GM19452 (cell line): ENCODE data around the gene NKX1-1.

ENCODE experiments used
- ATAC-seq: cut with Tn5 transposase; IDR thresholded peaks from one replicate; pipeline ENCODE4 v1.9.1; 2021; ENCODE audit not compliant: unreplicated experiment

The NKX1-1 gene

GRCh38 chr4:1362046-1362445 lies 44.2 kb downstream of the NKX1-1 start:
- ATAC-seq, result no peak

DNA sequence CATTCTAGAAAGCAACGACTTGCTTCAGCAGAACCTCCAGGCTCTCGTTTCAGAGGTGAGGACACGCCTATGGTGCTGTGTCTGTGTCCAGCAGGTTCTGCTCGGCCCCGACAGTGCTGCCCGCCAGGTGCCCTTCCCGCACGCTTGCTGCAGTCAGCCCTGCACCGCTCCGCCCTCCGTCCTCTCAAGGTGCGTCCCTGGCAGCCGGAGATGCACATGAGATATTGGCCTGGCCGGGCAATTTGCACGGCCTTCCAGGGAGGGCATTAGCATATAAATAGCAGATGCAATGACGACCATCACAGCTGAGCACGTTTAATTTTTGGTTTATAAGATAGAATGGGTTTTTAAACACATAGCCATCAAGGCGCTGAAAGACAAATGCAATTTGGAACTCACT lies 44.8 kb downstream of the NKX1-1 start:
- ATAC-seq, result no peak

DNA sequence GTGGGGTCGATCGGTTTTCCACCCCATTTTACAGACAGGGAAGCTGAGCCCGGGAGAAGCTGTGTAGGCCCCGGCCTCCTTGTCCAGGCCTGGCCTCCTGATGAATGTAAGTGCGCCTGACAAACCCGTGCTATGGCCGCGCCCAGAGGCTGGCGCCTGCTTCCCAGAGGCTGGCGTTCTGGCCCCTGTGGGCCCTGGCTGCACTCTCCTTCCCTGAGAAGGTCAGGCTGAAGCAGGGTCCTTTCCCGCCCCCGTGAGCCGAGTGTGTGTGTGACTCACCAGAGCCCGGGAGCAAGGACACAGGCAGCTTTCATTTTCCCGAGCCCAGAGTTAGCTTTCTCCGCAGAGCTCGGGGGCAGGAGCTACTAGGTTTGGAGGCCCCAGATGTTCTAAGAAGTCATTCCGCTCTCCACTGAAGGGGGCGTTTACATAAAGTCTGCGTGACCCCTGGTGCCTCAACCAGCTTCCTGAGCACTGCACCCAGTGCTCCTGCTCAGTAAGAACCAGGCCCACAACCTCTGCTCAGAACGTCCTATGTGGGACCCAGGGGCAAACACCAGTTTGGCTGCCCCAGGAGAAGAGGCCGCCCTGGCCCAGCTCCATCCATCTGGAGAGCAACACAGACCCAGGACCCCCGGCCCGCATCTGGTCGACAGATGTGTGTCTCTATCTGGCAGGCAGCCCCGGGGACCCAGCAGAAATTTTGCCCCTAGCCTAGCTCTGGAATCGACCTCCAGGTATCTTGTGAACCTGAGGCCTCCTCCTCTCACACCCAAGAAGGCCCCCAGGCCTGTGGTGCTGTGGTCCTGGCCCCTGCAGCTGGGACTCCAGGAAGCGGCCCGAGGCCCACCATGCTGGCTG lies 45.6 kb downstream of the NKX1-1 start:
- no peak for ATAC-seq

GRCh38 chr4:1359976-1360375 lies 46.3 kb downstream of the NKX1-1 start:
- no peak for ATAC-seq

- no peak for ATAC-seq
These were observed 47.1 kb downstream of the NKX1-1 start for GRCh38 chr4:1359144-1359501.

DNA sequence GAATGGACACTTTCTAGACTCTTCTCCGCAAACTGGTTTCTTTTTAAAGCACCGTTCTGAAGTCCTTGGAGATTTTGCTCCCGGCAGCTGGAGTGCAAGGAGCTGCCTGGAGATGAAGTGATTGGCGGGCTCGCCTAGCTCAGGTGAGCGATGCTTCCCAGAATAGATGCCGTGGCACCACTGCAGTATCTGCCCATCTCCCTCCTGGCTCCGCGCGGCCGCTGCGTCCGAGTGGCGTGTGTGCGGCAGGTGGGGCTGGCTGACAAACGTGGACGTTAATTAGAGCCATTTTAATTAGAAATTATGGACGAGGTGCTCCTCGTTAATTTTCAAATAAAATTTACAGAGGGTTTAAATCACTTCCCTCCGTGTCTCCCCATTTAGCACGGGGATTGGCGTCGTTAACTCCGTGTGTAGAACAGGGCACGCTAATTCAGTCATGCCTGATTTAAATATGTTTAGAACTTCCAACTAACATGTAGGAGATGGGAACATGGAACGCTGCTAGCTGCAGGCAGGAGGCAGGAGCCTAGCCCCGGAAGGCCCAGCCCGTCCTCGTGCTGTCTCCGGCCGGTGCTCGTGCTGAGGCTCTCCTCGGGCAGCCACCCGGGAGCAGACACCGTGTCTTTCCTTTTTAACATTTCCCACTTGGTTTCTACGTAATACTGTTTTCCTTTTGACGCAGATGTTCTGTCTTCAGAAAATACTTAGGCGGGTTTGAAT lies 47.7 kb downstream of the NKX1-1 start:
- ATAC-seq, result no peak

- no peak for ATAC-seq
These were observed 48.6 kb downstream of the NKX1-1 start for GRCh38 chr4:1357356-1358248.

- no peak for ATAC-seq
These were observed 49.9 kb downstream of the NKX1-1 start for GRCh38 chr4:1356181-1356998.

GRCh38 chr4:1355378-1355777 lies 50.9 kb downstream of the NKX1-1 start:
- no peak for ATAC-seq

GRCh38 chr4:1354983-1355275 lies 51.3 kb downstream of the NKX1-1 start:
- ATAC-seq, result no peak

DNA sequence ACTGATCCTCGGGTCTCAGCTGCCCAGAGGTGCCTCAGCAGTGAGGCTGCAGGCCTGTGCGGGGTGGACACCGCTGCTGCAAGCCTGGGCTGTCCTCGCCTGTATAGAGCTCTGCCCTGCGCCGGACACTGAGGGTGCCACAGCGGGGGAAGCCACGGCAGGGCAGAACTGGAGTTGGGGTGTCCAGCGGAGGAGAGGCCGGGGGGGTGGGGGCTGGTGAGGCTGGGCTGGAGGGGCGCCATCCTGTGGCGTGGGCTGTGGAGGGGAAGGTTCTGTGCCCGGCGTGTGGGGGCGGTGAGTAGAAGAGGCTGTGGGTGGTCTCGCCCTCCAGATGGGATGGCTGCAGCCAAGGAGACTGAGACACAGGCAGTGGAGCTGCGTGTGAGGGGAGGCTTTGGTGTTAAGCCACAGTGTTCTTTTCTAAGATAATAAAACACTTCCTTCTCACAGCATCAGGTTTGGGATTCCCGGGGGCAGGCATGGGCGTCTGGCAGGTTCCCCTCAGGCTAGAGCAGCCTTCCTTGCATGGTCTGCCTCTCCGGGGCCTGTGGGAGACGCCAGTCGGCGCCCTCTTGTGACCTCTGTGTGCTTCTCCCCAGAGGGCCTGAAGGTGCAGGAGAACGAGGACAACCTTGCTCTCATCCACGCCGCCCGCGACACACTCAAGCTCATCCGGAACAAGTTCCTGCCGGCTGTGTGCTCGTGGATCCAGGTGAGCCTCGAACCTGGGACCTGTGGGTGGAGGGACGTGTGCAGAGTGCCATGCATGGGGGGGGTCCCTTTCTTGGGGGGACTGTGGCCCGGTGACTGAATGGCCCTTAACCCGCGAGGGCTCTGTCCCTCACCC lies 51.9 kb downstream of the NKX1-1 start:
- ATAC-seq, result no peak

DNA sequence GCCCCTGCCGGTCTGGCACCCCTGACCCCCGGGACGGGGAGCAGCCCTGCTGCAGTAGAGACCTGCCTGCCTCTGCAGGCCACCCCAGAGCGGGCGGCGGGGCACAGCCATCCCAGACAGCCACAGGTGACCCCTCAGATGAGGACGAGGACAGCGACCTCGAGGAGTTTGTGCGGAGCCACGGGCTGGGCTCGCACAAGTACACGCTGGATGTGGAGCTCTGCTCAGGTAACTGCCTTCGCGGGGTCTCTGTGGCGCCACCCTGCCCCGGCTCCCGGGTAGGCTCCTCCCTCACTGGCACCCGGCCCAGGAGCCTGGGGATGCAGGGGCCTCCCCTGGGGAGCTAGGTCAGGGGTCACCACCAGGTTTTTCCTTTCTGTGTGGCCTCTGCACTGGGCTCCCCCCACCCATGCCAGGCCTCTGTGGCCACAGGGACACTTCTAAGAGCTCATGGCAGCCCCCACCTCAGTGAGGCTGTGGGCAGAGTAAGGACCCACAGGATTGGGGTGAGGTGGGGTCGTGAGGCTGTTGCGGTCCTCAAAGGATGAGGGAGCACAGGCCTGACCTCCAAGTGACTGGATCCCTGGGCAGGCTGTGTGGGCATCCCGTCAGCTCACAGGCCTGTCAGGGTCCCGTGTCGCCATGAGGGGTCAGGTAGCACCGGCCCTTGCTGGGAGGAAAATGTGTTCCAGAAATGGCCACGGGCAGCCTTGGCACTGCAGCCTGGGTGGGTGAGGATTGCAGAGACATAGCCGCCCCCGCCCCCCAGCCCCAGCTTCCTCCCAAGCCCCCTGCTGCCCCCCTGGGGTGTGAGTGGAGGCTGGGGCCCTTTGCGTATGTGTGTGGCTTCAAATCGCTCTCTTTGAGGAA lies 52.8 kb downstream of the NKX1-1 start:
- no peak for ATAC-seq
